ENCODE results near the gene TDRD5. TPM values are rescaled to one million over a fixed set of nuclear protein-coding genes. Genes with fewer than 3 reads are reported as not detected.

Gene TDRD5
- total and polyA plus RNA-seq, 2 donors from 2014 or later = 0.47 to 1.5 TPM

GRCh38 chr1:179587336-179587735 lies 4.3 kb upstream of the TDRD5 start:
- H3K4me3 ChIP-seq (ENCODE audit: low read length in 3 of 3) = no peak overlapping the region
- DNase-seq (no peak), FAIRE-seq (no peak)
- no peak for TF ChIP-seq CTCF (IDR thresholded peaks at IDR 0.05; ENCODE audit: borderline replicate concordance, extremely low read depth, insufficient read depth)
- no peaks in the 10 kb centered on the region for H3K9me3 ChIP-seq (ENCODE audit: control insufficient read depth in 2 of 3, insufficient read depth in 1 of 3, low read length in 3 of 3)
- peaks cover 0 to 3% (median 2%) of the 10 kb centered on the region in 3 donors for H3K4me1 ChIP-seq (ENCODE audit: control insufficient read depth in 2 of 3, insufficient read depth in 2 of 3, low read depth in 1 of 3, low read length in 3 of 3)
- H3K27ac ChIP-seq (ENCODE audit: low read depth in 2 of 2, low read length in 2 of 2) = no peak overlapping the region
- intact Hi-C loops (cut with DNase I) = no loop called here
- no peak overlapping the region for H3K9ac ChIP-seq (ENCODE audit: low read length in 3 of 3)
- H3K27me3 ChIP-seq (ENCODE audit: control insufficient read depth, insufficient read depth, low read length) = no peaks in the 10 kb centered on the region
- H3K36me3 ChIP-seq (ENCODE audit: control insufficient read depth in 2 of 3, insufficient read depth in 3 of 3, low read length in 3 of 3) = no peaks in the 10 kb centered on the region

- no peak for FAIRE-seq
These were observed 3.1 kb upstream of the TDRD5 start for GRCh38 chr1:179588425-179589024.

GRCh38 chr1:179589509-179589908 lies 2.1 kb upstream of the TDRD5 start:
- Histone ChIP-seq H3K27me3 (ENCODE audit: control insufficient read depth, insufficient read depth, low read length) (peaks cover 2% of the 10 kb centered on the region), H3K9ac (ENCODE audit: low read length in 3 of 3) (no peak overlapping the region), H3K4me1 (ENCODE audit: control insufficient read depth in 2 of 3, insufficient read depth in 2 of 3, low read depth in 1 of 3, low read length in 3 of 3) (peaks cover 0 to 3% (median 2%) of the 10 kb centered on the region in 3 donors), H3K36me3 (ENCODE audit: control insufficient read depth in 2 of 3, insufficient read depth in 3 of 3, low read length in 3 of 3) (no peaks in the 10 kb centered on the region), H3K27ac (ENCODE audit: low read depth in 2 of 2, low read length in 2 of 2) (no peak overlapping the region), H3K4me3 (ENCODE audit: low read length in 3 of 3) (no peak overlapping the region), H3K9me3 (ENCODE audit: control insufficient read depth in 2 of 3, insufficient read depth in 1 of 3, low read length in 3 of 3) (no peaks in the 10 kb centered on the region)
- FAIRE-seq = no peak
- intact Hi-C loops (cut with DNase I) = no loop called here
- peak in 1 of 5 donors; percentile 40 for DNase-seq
- no peak for TF ChIP-seq CTCF (IDR thresholded peaks at IDR 0.05; ENCODE audit: borderline replicate concordance, extremely low read depth, insufficient read depth)

More at GRCh38 chr1:179588425-179589024, 3.1 kb upstream of the TDRD5 start:
- DNase-seq = peak in 1 of 5 donors; percentile 39
- no peaks in the 10 kb centered on the region for H3K36me3 ChIP-seq (ENCODE audit: control insufficient read depth in 2 of 3, insufficient read depth in 3 of 3, low read length in 3 of 3)
- no peak overlapping the region for H3K27ac ChIP-seq (ENCODE audit: low read depth in 2 of 2, low read length in 2 of 2)
- H3K4me3 ChIP-seq (ENCODE audit: low read length in 3 of 3) = no peak overlapping the region
- no peak overlapping the region for H3K9ac ChIP-seq (ENCODE audit: low read length in 3 of 3)
- H3K27me3 ChIP-seq (ENCODE audit: control insufficient read depth, insufficient read depth, low read length) = peaks cover 2% of the 10 kb centered on the region
- TF ChIP-seq CTCF (IDR thresholded peaks at IDR 0.05; ENCODE audit: borderline replicate concordance, extremely low read depth, insufficient read depth) = no peak
- H3K4me1 ChIP-seq (ENCODE audit: control insufficient read depth in 2 of 3, insufficient read depth in 2 of 3, low read depth in 1 of 3, low read length in 3 of 3) = peaks cover 0 to 3% (median 2%) of the 10 kb centered on the region in 3 donors
- H3K9me3 ChIP-seq (ENCODE audit: control insufficient read depth in 2 of 3, insufficient read depth in 1 of 3, low read length in 3 of 3) = no peaks in the 10 kb centered on the region
- intact Hi-C loops (cut with DNase I) = no loop called here
